HG03342 (cell line): ENCODE data around the gene MAP9.
"Not testable (repeated sequence)": the region's sequence is repeated elsewhere in the genome, so short reads cannot be mapped to it uniquely, and the experiment has no call there.

Experiments
- ATAC-seq: cut with Tn5 transposase; IDR thresholded peaks from one replicate; pipeline ENCODE4 v1.9.1; 2021; ENCODE audit warnings: mild to moderate bottlenecking, moderate library complexity; ENCODE audit not compliant: unreplicated experiment

The MAP9 gene

GRCh38 chr4:155353923-155354540 lies 22.7 kb downstream of the MAP9 start:
- ATAC-seq, result peak; percentile 93

- ATAC-seq, result no peak
Observed at GRCh38 chr4:155342142-155342541, 34.6 kb downstream of the MAP9 start.

- no peak for ATAC-seq
Observed at GRCh38 chr4:155339999-155340398, 36.8 kb downstream of the MAP9 start.

- ATAC-seq, result no peak
Observed at GRCh38 chr4:155339588-155339987, 37.2 kb downstream of the MAP9 start.

- ATAC-seq, result no peak
Observed at GRCh38 chr4:155338196-155338595, 38.6 kb downstream of the MAP9 start.

- no peak for ATAC-seq
Observed at GRCh38 chr4:155336242-155336641, 40.5 kb downstream of the MAP9 start.

GRCh38 chr4:155331478-155331877 lies 45.3 kb downstream of the MAP9 start:
- ATAC-seq, result no peak

- ATAC-seq, result no peak
Observed at GRCh38 chr4:155322782-155323181, 54.0 kb downstream of the MAP9 start.

- no peak for ATAC-seq
Observed at GRCh38 chr4:155321006-155321405, 55.8 kb downstream of the MAP9 start.

- ATAC-seq, result no peak
Observed at GRCh38 chr4:155319516-155319915, 57.2 kb downstream of the MAP9 start.

GRCh38 chr4:155312027-155312426 lies 64.7 kb downstream of the MAP9 start:
- ATAC-seq, result not testable (repeated sequence)

- no peak for ATAC-seq
Observed at GRCh38 chr4:155307731-155308277, 69.0 kb downstream of the MAP9 start.

- ATAC-seq, result no peak
Observed at GRCh38 chr4:155305619-155306018, 71.1 kb downstream of the MAP9 start.

- no peak for ATAC-seq
Observed at GRCh38 chr4:155304375-155304774, 72.4 kb downstream of the MAP9 start.

GRCh38 chr4:155299103-155299502 lies 77.7 kb downstream of the MAP9 start:
- no peak for ATAC-seq
